ENCODE results near the gene PECR.

DNA sequence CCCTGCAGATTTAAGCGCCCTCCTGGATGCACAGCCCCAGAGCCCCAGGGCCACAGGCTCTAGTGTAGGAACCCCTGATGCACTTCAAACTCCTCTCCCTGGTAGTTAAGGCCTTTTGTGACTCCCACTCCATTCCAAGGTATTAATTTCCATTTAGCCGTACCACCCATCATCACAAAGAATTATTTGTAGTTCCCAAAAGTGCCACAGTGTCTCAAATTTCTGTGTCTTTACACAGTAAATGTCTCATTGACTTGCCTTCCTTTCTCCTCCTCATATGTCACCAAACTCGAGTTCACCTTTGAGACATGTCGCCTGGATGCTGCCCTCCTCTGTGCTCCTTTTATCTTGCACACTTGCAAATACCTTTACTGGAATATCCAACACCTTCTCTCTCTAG, 25.9 kb downstream of the PECR start:
- no peak for TF ChIP-seq POLR2A (IDR thresholded peaks at IDR 0.05)
- TF ChIP-seq, protein P1, sequence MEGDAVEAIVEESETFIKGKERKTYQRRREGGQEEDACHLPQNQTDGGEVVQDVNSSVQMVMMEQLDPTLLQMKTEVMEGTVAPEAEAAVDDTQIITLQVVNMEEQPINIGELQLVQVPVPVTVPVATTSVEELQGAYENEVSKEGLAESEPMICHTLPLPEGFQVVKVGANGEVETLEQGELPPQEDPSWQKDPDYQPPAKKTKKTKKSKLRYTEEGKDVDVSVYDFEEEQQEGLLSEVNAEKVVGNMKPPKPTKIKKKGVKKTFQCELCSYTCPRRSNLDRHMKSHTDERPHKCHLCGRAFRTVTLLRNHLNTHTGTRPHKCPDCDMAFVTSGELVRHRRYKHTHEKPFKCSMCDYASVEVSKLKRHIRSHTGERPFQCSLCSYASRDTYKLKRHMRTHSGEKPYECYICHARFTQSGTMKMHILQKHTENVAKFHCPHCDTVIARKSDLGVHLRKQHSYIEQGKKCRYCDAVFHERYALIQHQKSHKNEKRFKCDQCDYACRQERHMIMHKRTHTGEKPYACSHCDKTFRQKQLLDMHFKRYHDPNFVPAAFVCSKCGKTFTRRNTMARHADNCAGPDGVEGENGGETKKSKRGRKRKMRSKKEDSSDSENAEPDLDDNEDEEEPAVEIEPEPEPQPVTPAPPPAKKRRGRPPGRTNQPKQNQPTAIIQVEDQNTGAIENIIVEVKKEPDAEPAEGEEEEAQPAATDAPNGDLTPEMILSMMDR (IDR thresholded peaks at IDR 0.05), result no peak
- no peak for TF ChIP-seq POLR2AphosphoS5 (IDR thresholded peaks at IDR 0.05)
- TF ChIP-seq EP300 (IDR thresholded peaks at IDR 0.05), result no peak
